ENCODE measurements around the gene FAM170B.

GRCh38 chr10:49175587-49176309, 41.9 kb upstream of the FAM170B start:
- TF ChIP-seq CTCF (conservative IDR thresholded peaks at IDR 0.05; ENCODE audit: low read depth, low read length) (no peak), EZH2 (IDR thresholded peaks at IDR 0.05; ENCODE audit: low read length, unreplicated experiment) (no peak)

All from PC-3 (cell line).